Kidney tubule cell (primary cell): Measurements from ENCODE around the gene SZT2.
A peak's percentile ranks its signal among the peaks of the same experiment; 100 is the strongest.

Experiments
- DNase-seq: peaks from one replicate; pipeline ENCODE4 v3.0.0-alpha.2; 2018; ENCODE audit warnings: low spot score

SZT2 gene

DNA sequence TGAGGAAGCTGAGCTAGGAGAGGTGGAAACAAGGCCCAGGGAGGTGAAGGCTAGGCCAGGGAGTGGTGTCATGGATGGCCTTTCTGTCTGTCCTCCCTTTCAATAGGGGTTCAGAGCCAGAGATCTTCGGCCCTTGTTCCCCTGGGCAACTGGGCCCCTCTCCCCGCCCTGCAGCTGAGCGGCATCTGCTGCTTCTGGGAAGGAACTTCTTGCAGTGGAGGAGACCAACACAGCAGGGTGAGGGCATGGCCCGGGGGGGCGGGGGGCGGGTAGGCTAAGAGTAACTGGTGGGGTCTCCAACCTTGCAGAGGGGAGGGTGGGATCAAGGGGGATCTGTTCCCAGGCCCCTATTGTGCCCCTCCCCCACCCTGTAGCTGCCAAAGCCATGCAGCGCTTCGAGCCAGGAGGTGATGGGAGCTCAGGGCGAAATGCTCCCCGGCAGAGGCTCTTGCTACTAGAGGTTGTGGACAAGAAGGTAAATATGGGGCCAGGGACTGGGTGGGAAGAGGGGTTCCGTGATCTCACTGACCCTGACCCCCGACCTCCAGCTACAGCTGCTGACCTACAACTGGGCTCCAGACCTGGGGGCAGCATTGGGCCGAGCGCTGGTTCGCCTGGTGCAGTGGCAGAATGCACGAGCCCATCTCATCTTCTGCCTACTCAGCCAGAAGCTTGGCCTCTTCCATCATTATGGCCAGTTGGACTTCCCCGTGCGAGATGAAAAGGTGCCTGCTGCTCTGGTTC is 52.4 kb downstream of the SZT2 start:
- no peak for DNase-seq

DNA sequence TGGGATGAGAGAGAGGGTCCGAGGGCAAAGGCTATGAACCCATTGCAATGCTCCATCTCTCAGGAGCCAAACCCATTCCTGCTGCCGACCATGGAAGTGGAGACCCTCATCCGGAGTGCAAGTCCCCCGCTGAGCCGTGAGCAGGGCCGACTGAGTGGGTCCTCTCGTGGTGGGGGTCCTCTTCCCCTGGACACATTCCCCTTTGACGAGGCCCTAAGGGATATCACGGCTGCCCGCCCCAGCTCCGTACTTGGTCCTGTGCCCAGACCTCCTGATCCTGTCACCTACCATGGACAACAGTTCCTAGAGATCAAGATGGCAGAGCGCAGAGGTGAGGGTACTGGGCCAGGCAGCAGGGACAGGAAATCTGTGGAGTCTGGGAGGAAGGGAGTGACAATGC is 53.1 kb downstream of the SZT2 start:
- DNase-seq: no peak

DNA sequence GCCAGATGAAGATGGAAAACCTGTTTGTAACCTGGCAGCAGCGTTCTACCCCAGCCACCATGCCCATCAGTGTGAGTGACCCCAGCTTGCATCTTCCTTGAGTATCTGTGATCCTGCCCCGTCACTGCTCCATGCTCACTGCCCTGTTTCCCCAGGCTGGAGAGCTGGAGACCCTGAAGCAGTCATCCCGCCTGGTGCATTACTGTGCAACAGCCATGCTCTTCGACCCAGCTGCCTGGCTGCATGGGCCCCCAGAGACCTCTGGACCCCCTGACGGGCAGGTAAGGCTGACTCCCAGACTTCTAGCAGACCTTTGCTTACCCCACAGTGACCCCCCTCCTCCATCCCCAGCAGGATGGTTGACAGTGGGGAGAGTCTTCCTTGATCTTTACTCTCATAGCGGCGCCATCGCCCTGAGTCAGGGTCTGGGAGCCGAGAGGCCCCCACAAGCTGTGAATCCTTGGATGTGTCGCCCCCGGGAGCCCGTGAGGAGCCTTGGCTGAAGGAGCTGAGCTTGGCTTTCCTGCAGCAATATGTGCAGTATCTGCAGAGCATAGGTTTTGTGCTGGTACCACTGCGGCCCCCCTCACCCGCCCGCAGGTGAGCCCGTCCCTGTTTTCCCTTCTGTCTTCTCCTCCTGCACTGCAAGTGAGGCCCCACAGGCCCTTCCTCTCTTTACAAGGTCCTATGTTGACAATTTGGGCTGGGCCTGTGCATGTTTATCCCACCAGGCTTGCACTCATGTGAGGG is 53.7 kb downstream of the SZT2 start:
- no peak for DNase-seq

DNA sequence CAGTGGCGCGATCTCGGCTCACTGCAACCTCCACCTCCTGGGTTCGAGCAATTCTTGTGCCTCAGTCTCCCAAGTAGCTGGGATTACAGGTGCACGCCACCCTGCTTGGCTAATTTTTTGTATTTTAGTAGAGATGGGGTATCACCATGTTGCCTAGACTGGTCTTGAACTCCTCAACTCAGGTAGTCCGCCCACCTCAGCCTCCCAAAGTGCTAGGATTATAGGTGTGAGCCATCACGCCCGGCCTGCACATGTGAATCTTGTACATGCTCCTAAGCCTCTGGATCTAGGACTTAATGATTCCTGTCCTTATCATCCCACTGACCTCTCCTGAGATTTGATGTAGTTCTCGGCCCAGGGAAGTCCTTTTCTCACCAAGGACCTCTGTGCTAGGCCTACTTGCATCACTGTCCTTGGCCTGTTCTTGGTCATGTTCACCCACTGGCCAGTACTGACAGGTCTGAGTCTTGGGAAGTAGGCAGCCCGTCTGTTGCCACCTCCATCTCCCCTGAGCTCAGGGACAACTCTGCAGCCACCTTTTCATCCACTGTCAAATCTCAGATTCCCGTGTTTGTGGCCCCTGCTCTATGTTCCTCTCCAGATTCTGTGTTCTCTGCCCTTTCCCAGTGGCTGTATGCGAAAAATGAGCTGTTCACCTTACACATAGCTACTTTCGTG is 54.6 kb downstream of the SZT2 start:
- no peak for DNase-seq

DNA sequence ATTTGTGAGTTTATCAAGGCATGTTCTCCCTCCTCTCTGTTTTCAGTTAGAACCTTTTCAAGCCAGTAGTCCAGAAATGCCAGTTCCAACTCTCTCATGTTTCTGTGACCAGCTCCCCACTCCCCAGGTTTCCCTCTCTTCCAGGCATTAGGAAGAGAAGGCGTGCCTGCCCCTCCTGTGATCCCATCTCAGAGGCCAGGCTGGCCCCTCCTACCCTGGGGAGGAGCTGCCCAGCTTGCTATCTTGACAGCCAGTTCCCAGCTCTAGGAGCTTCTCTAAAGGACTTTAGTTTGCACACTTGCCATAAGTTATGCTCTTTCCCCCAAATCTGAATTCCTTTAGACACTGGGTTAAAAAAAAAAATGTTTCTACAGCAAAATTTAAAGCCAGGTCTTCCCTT is 55.1 kb downstream of the SZT2 start:
- no peak for DNase-seq

DNA sequence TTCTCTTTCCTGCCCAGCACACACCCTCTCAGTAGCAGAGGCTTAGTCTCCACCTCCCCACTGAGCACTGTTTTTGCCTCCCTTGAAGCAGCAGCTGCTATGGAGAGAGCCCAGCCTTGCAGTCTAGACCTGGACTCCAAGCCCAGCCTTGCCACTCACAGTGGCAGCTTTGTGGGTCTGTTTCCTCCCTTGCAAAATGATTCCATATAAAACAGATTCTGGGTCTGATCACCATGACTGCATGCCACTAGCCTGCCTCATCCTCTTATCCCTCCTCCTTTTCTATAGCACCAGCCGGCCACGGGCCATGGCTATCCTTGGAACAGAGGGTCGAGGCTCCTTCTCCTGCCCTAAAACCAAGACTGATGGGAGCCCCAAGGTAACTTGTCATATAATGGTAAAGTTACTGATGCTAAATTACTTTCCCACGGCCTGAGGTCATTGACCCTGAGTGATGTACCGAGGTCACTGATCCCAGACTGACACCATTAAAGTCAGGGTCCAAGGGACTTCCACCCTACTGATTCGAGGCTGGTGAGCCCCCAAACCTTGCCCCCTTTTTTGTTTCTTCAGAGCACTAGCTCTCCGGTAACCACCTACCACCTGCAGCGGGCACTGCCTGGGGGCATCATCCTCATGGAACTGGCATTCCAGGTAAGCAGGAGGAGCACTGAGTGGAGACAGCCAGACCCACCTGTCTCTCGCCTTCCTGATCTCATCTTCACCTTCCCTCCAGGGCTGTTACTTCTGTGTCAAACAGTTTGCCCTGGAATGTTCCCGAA is 56.1 kb downstream of the SZT2 start:
- no peak for DNase-seq

DNA sequence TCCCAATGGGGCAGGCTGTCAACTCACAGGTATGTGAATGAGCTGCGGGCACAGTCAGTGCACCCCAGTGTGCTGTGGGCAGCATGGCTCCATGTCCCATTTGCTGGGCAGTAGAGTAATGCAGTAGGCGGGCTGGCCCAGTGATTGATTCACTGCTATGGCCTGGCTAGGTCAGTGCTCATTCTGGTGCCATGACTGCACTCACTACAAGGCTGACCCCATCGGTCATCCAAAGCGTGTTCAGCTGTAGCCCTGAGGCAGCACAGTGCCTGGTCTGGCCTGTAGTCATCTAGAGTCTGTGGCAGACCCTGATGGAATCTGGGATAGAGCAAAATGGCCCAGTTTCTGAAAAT is 56.7 kb downstream of the SZT2 start:
- peak; percentile 34 for DNase-seq

DNA sequence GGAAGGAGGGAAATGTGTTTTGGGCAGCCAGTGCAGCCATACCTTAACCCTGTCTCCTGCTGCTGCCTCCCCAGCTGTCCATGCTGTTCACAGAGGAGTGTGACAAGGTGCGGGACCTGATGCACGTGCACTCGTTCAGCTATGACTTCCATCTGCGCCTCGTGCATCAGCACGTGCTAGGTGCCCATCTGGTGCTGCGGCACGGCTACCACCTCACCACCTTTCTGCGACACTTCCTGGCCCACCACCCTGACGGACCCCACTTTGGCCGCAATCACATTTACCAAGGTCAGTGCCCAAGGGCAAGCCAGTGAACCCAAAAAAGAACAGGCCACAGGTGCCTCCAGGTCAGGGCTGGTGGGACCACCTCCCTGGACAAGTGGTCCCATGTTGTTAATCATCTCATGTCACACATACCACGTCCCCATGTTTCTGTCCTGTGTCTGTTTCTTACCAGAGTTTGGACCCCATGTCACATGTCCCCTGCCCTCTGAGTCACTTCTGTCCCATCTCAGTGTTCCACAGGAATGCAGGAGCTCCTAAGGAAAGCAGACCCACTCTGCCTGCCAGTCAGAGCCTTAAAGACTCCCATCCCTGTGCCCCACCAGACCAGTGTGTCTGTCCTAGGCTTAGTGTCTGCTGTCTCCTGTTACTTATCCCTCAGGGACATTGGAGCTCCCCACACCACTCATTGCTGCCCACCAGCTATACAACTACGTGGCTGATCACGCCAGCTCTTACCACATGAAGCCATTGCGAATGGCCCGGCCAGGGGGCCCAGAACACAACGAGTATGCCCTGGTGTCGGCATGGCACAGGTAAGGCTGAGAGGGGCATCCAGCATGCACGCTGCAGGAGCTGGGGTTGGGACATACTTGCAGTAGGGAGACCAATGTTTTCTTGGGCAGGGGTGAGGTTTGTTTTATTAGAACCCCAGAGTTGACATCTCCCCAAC is 57.5 kb downstream of the SZT2 start:
- peak; percentile 57 for DNase-seq

DNA sequence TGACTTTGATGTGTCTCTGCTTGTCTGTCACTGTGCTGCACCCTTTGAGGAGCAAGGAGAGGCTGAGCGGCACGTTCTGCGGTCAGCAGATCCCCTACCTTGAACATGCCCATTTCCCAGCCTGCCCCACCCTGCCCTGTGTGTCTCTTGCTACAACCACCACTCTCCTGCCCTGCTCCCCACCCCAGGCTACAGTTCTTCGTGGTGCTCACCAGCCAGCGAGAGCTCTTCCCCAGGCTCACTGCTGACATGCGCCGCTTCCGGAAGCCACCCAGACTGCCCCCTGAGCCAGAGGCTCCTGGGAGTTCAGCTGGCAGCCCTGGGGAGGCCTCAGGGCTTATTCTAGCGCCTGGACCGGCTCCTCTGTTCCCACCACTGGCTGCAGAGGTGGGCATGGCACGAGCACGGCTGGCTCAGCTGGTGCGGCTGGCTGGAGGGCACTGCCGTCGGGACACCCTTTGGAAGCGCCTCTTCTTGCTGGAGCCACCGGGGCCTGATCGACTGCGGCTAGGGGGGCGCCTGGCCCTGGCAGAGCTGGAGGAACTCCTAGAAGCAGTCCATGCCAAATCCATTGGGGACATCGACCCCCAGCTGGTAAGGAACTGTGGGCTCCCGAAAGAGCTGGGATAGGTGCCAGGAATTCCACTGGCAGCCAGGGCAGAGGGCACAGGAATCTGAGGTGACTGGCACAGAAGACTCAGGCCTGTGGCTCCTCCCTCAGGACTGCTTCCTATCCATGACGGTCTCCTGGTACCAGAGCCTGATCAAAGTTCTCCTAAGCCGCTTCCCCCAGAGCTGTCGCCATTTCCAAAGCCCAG is 58.4 kb downstream of the SZT2 start:
- peak; percentile 71 for DNase-seq

DNA sequence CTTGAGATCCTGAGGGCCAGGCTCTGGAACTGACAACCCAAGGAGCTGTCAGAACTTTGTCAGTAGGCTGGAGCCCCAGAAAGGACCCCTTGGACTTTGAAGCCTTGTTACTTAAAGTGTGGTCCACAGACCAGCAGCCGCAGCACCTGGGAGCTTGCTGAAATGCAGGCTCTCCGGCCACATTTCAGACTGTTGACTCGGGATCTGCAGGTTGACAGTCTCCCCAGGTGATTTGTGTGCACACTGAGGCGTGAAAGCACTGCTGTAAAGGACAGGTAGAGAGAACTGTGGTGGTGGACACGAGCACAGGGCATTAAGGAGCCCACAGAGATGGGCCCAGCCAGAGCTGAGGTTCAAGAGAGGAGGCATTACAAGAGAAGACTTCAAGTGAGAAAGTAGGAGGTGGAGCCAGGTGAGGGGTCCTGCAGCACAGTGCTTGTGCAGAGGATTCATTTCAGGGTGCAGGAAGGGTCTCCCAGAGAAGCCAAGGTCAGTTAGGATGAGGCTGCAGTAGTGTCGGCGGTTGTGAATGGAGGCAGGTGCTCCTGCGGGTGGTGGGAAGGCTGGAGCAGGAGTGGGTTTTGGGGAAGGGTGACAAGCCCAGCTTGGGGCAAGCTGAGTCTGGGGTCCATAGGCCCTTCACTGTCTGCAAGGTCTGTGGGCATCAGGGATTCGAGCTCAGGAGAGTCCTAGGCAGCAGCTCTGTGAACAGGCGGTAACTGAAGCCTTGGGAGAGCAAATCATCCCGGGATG is 59.4 kb downstream of the SZT2 start:
- peak; percentile 42 for DNase-seq

DNA sequence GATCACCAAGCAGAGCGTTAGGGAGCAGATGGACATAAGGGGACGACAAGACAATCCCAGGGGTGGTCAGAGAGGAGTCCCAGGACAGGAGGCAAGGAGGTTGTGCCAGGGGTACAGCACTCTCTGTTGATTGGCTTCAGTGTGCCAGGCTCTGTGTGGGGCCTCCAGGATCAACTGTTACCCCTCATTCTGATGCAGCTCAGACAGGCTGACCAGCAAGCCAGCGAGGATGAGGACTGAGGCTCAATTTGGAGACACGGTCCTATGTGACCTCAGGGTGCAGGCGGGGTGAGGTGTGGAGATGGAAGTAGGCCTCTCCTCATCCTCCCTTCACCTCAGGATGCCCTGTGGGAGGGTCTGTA is 60.0 kb downstream of the SZT2 start:
- DNase-seq: no peak

DNA sequence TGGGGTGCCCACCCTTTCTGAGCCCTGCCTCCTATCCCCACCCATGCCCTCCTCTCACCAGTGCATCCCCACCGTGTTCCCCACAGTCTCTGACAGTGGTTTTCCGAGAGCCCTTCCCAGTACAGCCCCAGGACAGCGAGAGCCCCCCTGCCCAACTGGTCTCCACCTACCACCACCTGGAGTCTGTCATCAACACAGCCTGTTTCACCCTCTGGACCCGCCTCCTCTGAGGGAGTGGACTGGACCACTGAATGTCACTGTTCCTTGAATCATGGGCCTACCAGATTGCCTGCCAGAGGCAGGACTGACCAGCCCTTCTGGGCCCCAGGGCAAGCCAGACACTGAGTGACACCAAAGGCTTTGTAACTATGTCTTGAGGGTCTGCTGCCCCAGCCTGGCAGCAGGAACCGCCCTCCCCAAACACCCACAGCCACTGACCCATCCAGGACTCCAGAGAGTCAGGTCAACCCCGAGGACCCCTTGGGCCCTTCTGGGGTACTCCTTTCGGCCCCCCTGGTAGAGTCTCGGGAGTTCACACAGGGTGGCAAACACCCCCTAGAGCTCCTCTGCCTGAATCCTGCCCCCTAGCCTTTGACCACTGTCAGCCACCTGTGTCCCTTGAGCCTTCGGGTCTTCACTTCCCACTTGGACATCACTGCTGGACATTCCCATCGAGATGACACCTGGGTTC is 60.7 kb downstream of the SZT2 start:
- no peak for DNase-seq

DNA sequence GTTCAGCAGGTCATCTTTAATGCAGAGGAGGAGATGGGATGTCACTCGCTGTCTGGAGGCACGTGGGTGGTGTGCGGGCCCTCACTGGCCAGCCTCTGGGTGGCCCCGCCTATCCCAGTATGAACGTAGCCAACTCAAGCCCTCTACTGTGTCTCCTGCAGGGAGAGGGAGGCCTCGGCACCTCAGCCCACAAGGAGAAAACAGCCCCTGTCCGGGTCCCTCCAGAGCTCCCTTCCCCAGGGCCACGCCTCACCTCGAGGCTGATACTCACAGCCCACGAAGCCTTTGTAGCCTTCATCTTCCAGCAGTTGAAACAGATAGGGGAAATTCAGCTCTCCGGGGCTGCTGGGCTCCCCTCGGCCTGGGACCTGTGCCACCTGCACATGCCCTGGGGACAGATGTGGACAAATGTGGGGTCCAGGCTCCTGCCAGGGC is 61.5 kb downstream of the SZT2 start:
- no peak for DNase-seq

DNA sequence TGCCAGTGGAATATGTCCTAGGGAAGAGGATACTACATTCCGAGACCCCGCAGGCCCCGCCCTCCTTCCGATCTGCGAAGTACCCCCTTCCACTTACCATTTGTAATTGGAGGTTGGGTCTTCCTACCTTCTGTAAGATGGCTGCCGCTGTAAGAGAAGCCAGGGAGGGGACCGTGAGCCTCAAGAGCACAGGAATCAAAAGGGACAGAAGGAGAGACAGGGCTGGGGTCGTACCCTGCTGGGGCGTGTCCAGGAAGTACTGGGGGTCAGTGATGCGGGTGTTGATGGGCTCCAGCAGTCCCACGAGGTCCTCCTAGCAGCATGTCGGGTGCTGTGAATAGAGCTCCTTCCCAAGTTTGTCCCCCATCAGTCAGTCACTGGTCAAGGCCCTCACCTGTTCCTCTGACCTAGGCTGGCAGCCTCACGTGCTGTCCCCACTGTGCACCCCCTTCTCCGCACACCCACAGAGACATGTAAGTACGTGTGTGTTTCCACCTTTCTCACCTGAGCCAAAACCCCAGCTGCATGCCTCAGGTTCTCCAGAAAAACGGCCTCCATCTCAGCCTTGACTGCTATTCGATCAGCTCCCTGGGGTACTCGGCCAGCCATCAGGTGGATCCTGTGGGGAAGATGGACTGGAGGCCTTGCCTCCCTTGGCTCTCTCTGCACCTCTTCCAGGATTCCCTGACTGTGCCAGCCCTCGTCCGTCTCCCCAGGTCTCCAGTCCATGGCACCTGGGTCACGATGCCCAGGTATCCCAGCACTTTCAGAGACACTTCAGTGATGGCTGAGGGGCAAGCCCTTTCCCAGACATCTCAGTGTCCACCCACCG is 62.2 kb downstream of the SZT2 start:
- DNase-seq: no peak

DNA sequence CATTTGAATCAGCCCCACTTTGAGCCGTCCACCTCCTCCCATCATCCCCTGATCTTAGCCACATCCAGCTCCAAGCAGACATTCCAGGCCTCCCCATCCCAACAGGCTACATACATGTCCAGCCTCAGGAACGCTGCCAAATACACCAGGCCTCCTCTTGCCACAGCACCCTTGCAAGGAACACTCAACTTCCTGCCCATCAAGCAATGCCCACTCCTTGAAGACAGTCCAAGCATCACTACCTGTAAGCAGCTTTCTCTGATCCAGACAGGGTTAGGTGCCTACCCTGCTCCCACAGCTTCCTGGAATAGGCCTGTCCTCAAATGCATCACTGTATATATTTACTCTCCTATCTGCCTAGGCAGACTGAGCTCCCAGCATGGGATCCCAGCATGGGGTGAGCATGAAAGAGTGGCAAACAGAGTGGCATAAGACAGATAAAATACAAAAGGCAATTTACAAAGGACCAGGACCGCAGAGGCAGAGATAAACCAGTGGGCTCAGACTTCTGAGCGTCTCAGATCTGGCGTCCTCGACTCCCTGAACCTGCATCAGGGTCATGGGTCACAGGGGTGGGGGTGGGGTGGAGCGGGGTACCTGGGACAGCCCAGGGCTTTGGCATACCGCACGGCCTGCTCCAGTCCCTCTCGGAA is 63.2 kb downstream of the SZT2 start:
- DNase-seq: peak; percentile 75

DNA sequence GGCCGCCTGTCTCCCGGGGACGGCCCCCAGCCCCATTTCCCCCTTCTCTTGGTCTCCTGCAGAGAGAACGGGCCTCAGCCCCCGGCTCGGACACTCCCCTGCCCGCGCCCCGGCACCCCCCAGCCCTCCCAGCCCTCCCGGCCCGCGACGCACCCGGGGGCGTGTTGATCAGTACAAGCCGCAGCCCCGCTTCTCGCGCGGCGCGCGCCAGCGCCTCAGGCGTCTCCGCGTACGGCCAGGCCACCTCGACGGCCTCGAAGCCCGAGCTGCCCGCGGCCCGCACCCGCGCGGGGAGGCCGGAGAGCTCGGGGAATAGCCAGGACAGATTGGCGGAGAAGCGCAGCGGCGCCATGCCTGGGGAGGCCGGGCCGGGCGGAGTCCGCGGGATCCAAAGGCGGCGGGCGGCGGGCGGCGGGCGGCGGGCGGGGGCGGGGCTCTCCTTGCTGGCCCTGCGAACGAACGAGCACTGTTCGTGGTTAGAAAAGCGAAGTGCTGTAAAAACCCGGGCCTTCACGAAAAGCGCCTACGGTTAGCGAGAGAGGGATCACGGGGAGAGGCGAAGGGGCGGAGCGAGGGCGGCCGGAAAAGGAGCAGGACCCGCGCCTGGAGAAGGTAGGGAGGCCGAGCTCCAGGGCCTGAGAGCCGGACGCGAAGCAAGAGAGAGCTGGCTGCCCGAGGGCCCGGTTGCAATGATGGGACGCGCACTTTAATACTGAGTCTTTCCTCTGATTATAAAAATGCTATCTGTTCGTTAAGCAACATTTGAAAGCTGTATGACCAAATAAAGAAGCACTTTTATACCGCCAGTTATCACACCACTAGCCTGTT is 64.0 kb downstream of the SZT2 start, which contains the start of gene HYI:
Gene HYI, minus strand, starts transcription at position 490 of the 828 bp plus-strand sequence. Its CDS starts 138 bp downstream, at position 352.
- peak; percentile 92 for DNase-seq
